AG04449 (cell line): ENCODE data around the gene NF1.
A peak's percentile ranks its signal among the peaks of the same experiment; 100 is the strongest.

Source experiments
- CTCF ChIA-PET: fragments of 350-600 bp; formaldehyde crosslinking; extraction: SDS; loops from one replicate; lab custom pipeline; 2021; ENCODE audit warnings: antibody characterized with exemption; lab: Yijun Ruan, JAX
- POLR2A ChIA-PET: fragments of 400-600, 350-600 bp; formaldehyde crosslinking; extraction: SDS; loops from one replicate; lab custom pipeline; 2020; ENCODE audit warnings: antibody characterized with exemption, inconsistent platforms; lab: Yijun Ruan, JAX
- DNase-seq: peaks from one replicate; pipeline ENCODE4 v3.0.0-alpha.2; 2010; ENCODE audit warnings: low read depth, low spot score
- H3K4me3 ChIP-seq: 2 replicates; pipeline ENCODE4 v1.5.1; 2011; ENCODE audit warnings: low read depth, mild to moderate bottlenecking, control low read depth, low read length
- TF ChIP-seq, protein P1 (sequence below): IDR thresholded peaks from one replicate; pipeline ENCODE4 v1.5.1; 2011; ENCODE audit warnings: mild to moderate bottlenecking, moderate library complexity, low read length, control low read depth, inconsistent platforms; ENCODE audit not compliant: insufficient read depth; ENCODE audit errors: missing control alignments

The NF1 gene

DNA sequence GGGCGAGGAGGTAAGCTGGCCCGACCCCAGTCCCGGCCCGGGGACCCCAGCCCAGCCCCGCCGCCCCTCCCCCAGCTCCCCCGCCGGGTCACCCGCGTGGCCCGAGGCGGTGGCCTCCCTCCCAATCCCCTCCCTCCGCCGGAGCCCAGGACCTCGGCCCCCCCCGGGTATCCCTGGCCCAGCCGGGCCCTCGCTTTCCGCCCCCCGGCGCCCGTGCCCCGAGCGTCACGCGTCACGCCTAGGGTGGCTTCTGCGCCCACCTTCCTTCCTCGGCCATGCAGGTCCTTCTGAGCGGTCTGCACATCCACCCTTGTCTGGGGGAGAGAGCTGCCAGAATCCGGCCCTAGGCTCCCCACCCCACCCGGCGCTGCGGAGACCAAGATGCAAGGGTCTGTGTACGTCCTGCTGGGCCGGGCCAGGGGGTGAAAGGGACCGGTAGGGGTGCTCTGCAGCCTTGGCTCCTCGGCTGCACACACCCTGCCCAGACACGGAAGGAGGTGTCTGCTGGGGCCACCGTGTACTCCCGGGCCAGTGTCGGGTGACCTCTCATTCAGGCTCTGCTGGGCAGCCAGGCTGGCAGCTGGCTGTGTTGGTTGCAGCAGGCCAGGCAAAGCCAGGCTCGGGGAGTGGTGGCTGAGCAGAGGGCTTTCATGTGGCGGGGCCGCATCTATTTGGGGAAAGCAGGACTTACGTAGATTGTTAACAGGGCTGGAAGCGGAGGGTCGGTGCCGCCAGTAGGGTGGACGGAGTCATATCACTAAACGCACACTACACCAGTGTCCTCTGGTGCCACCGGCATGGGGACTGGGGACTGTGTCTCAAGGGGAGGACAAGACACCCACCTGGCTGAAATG is 297.5 kb downstream of the NF1 start:
- no peak for DNase-seq
- ChIA-PET CTCF (interaction anchor here (1.0 kb wide), 2 partner anchors 23 to 135 kb away, joined by 3 read pairs; no protein-coding TSS in a partner anchor), POLR2A (no interaction called here)
- peak overlapping the region; percentile 37 for H3K4me3 ChIP-seq
- TF ChIP-seq, protein P1, sequence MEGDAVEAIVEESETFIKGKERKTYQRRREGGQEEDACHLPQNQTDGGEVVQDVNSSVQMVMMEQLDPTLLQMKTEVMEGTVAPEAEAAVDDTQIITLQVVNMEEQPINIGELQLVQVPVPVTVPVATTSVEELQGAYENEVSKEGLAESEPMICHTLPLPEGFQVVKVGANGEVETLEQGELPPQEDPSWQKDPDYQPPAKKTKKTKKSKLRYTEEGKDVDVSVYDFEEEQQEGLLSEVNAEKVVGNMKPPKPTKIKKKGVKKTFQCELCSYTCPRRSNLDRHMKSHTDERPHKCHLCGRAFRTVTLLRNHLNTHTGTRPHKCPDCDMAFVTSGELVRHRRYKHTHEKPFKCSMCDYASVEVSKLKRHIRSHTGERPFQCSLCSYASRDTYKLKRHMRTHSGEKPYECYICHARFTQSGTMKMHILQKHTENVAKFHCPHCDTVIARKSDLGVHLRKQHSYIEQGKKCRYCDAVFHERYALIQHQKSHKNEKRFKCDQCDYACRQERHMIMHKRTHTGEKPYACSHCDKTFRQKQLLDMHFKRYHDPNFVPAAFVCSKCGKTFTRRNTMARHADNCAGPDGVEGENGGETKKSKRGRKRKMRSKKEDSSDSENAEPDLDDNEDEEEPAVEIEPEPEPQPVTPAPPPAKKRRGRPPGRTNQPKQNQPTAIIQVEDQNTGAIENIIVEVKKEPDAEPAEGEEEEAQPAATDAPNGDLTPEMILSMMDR: no peak

DNA sequence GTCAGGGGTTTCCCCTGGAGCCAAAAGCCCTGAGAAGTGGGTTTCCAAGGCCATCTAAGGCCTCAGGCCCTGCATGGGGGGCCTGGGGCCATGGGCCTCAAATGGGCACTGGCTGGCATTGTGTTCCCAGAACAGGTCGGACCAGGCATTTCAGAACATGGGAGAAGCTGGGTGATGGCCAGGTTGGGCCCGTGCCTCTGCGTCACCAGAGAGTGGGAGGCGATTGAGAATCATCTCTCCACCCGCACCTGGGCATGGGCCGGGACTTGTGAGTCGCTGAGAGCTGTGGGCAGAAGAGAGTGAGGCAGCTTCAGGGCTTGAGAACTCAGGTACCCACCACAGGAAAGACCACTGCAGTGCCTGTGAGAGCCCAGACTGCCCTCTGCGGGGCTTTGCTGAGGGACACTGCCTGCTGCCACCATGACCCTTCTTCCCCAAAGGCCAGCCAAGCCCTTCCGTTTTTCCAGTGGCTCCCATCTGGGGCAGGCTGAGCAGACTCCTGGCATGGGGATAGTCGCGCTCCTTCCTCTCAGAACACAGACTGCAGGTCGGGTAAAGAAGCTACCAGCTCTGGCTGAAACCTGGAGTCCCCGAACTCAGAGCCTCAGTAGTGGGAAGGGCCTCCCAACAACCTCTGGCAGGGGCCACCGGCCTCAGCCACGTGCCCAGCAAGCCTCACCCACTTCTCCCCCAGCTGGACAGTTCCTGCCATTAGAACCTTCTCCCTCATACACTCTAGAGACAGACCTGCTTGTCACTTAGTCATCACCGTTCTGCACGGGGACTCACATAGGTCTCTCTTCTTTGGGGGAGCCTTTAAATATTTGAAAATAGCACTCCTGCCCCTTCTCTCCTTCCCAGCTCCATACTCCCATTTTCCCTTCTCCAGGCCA is 298.3 kb downstream of the NF1 start:
- ChIA-PET CTCF (interaction anchor here (0.6 to 1.3 kb wide), 2 partner anchors 23 to 132 kb away, joined by 3 read pairs; no protein-coding TSS in a partner anchor), POLR2A (no interaction called here)
- TF ChIP-seq, protein P1: no peak
- no peak for DNase-seq
- no peak overlapping the region for H3K4me3 ChIP-seq

DNA sequence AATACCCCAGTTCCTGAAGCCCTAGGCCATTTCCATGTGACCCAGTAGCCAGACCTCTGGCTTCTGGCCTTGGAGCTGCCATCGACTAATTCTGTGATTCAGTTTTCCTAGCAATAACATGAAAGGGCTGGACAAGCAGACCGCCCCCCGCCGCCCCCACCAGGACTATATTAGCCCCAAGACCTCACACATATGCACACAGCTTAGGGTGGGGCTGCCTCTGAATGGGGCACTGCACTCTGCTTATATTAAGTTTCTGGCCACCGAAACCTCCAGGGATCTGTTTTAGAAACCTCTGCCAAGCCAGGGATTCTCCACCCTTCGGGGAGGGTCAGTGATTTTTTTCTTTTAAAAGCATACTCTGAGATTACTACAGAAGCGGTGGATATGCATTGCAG is 299.0 kb downstream of the NF1 start:
- TF ChIP-seq, protein P1: no peak
- ChIA-PET CTCF (interaction anchor here (1.3 kb wide), 1 partner anchor 131 kb away, joined by 3 read pairs; no protein-coding TSS in a partner anchor), POLR2A (no interaction called here)
- DNase-seq: no peak
- no peak overlapping the region for H3K4me3 ChIP-seq

DNA sequence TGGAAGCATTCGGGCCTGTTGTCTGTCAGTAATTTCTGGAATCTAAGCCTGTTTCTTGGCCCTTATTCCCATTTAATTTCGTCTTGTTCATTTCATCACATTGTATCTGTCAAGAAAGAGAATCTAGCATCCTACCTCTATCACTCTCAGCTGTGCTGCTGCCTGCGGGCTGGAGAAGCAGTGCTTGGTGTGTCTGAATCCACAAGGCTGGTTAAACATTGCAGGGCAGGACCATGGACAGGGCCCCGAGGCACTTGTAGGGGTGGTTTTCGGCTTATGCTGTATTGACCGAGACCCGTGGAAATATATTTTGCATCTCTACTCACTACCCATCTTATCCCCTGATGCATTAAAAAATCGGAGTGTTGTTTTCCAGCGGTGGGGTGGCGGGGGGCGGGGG is 299.8 kb downstream of the NF1 start:
- TF ChIP-seq, protein P1: no peak
- no peak overlapping the region for H3K4me3 ChIP-seq
- peak; percentile 16 for DNase-seq
- CTCF ChIA-PET: no interaction called here
- POLR2A ChIA-PET: no interaction called here

DNA sequence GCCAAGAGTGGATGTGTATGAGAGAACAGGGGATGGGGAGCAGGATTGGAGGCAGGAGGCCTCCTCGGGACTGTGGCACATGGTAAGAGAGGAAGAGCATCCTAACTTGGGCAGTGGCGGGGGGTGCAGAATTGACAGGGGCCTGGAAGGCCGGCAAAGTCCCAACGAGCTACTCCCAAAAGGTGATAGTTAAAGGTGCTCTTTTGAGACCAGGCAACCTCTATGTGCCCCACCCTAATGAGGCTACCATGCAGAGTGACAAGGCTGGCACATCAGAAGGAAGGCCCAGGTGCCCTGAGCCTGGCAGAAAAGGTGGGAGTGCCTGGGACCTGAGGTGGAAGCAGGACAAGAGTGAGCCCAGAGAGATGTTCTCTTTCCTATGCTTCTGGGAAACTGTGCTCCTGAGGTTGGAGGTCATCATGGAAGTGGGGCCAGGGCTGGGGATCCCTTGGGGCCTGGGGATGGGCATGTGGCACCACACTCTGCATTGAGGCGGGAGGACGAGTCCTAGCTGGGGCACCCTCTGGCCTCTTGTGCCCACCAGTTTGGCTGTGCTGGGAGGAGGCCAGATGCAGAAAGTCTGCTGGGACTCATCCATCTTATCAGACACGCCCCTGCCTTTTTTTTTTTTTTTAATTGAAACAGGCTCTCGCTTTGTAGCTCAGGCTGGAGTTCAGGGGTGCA is 302.6 kb downstream of the NF1 start:
- CTCF ChIA-PET: interaction anchor here (1.1 kb wide), 1 partner anchor 8 kb away, joined by 3 read pairs; no protein-coding TSS in a partner anchor
- DNase-seq: no peak
- POLR2A ChIA-PET: no interaction called here
- TF ChIP-seq, protein P1: no peak
- no peak overlapping the region for H3K4me3 ChIP-seq
